Measurements from ENCODE around the gene BOLA3.

Gene BOLA3

GRCh38 chr2:74178211-74179062 is 30.7 kb upstream of the BOLA3 start, which contains the start of gene MOB1A (continued):
- TF ChIP-seq PRDM10 (tag by site-specific recombination; IDR thresholded peaks at IDR 0.05) (peak; percentile 66), ZNF501 (tag by site-specific recombination; IDR thresholded peaks at IDR 0.05) (peak; percentile 39; the same call in 1 of the 2 replicates), ZFP41 (tag by site-specific recombination; IDR thresholded peaks at IDR 0.05; ENCODE audit: borderline replicate concordance) (no peak), SCRT2 (tag by site-specific recombination; IDR thresholded peaks at IDR 0.05) (peak; percentile 52), ZNF239 (tag by site-specific recombination; IDR thresholded peaks at IDR 0.05) (no peak)

GRCh38 chr2:74177696-74178095 is 30.0 kb upstream of the BOLA3 start:
- Histone ChIP-seq H3K4me3 (ENCODE audit: low read depth, low read length) (peak overlapping the region; percentile 86), H3K36me3 (ENCODE audit: control insufficient read depth in 2 of 2, insufficient read depth in 1 of 2, low read length in 2 of 2) (peaks cover 4 to 13% of the 10 kb centered on the region in 2 experiments; a peak in 2 of 3 replicates), H3K27ac (ENCODE audit: extremely low read depth, low read depth, low read length) (peak overlapping the region; percentile 88), H3K9me3 (ENCODE audit: control insufficient read depth, insufficient read depth, low read depth, low read length) (no peaks in the 10 kb centered on the region), H3K4me1 (ENCODE audit: control insufficient read depth, insufficient read depth, low read length) (no peaks in the 10 kb centered on the region)
- POLR2A ChIA-PET, result interaction anchor here (0.5 to 2.6 kb wide), 13 partner anchors 8 to 476 kb away, joined by 3 to 52 read pairs (median 7); partner anchors contain the start of genes MTHFD2, RTKN, SEMA4F and STAMBP
- TF ChIP-seq SCRT1 (tag by site-specific recombination; IDR thresholded peaks at IDR 0.05; ENCODE audit: borderline replicate concordance) (no peak), HOXA7 (CRISPR knock-in tag; IDR thresholded peaks at IDR 0.05; ENCODE audit: borderline replicate concordance) (no peak), HOXC10 (CRISPR knock-in tag; IDR thresholded peaks at IDR 0.05) (no peak), ZNF596 (tag by site-specific recombination; IDR thresholded peaks at IDR 0.05) (no peak)
- TF ChIP-seq, protein P1, sequence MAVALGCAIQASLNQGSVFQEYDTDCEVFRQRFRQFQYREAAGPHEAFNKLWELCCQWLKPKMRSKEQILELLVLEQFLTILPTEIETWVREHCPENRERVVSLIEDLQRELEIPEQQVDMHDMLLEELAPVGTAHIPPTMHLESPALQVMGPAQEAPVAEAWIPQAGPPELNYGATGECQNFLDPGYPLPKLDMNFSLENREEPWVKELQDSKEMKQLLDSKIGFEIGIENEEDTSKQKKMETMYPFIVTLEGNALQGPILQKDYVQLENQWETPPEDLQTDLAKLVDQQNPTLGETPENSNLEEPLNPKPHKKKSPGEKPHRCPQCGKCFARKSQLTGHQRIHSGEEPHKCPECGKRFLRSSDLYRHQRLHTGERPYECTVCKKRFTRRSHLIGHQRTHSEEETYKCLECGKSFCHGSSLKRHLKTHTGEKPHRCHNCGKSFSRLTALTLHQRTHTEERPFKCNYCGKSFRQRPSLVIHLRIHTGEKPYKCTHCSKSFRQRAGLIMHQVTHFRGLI (tag by site-specific recombination; IDR thresholded peaks at IDR 0.05), result peak; percentile 71; the same call in 1 of the 2 replicates
- CTCF ChIA-PET, result interaction anchor here (0.9 to 2.2 kb wide), 2 partner anchors 11 to 21 kb away, joined by 3 to 9 read pairs; partner anchors contain the start of gene MTHFD2

- CTCF ChIA-PET, result interaction anchor here (0.9 kb wide), 1 partner anchor 25 kb away, joined by 4 read pairs; no protein-coding TSS in a partner anchor
- Histone ChIP-seq H3K36me3 (ENCODE audit: control insufficient read depth in 2 of 2, insufficient read depth in 1 of 2, low read length in 2 of 2) (peaks cover 28 to 37% of the 10 kb centered on the region in 2 experiments), H3K9me3 (ENCODE audit: control insufficient read depth, insufficient read depth, low read depth, low read length) (no peaks in the 10 kb centered on the region)
- TF ChIP-seq GFI1B (tag by site-specific recombination; IDR thresholded peaks at IDR 0.05) (no peak), ZNF610 (tag by site-specific recombination; IDR thresholded peaks at IDR 0.05; ENCODE audit: borderline replicate concordance) (peak; percentile 99), EGR2 (tag by site-specific recombination; IDR thresholded peaks at IDR 0.05; ENCODE audit: low read depth) (no peak), ZNF2 (tag by site-specific recombination; IDR thresholded peaks at IDR 0.05) (no peak), ZNF350 (tag by site-specific recombination; IDR thresholded peaks at IDR 0.05) (no peak), ZBTB17 (tag by site-specific recombination; IDR thresholded peaks at IDR 0.05) (no peak), WT1 (tag by site-specific recombination; IDR thresholded peaks at IDR 0.05) (no peak), RBAK (tag by site-specific recombination; IDR thresholded peaks at IDR 0.05) (no peak), ZFP69B (tag by site-specific recombination; IDR thresholded peaks at IDR 0.05) (no peak), PBX3 (CRISPR knock-in tag; IDR thresholded peaks at IDR 0.05) (no peak), ZBTB20 (tag by site-specific recombination; IDR thresholded peaks at IDR 0.05) (no peak), GLI2 (tag by site-specific recombination; IDR thresholded peaks at IDR 0.05; ENCODE audit: borderline replicate concordance, low read depth) (no peak), IKZF3 (tag by site-specific recombination; IDR thresholded peaks at IDR 0.05) (no peak), ZNF529 (tag by site-specific recombination; IDR thresholded peaks at IDR 0.05; ENCODE audit: insufficient replicate concordance) (no peak)
- TF ChIP-seq, protein P2, sequence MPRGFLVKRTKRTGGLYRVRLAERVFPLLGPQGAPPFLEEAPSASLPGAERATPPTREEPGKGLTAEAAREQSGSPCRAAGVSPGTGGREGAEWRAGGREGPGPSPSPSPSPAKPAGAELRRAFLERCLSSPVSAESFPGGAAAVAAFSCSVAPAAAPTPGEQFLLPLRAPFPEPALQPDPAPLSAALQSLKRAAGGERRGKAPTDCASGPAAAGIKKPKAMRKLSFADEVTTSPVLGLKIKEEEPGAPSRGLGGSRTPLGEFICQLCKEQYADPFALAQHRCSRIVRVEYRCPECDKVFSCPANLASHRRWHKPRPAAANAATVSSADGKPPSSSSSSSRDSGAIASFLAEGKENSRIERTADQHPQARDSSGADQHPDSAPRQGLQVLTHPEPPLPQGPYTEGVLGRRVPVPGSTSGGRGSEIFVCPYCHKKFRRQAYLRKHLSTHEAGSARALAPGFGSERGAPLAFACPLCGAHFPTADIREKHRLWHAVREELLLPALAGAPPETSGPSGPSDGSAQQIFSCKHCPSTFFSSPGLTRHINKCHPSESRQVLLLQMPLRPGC (tag by site-specific recombination; IDR thresholded peaks at IDR 0.05), result no peak
These were observed 27.2 kb upstream of the BOLA3 start for GRCh38 chr2:74174909-74175308.

More at GRCh38 chr2:74174909-74175308, 27.2 kb upstream of the BOLA3 start:
- no peak overlapping the region for H3K4me3 ChIP-seq (ENCODE audit: low read depth, low read length)
- no peak overlapping the region for H3K27ac ChIP-seq (ENCODE audit: extremely low read depth, low read depth, low read length)
- POLR2A ChIA-PET, result interaction anchor here (0.8 kb wide), 1 partner anchor 24 kb away, joined by 3 read pairs; no protein-coding TSS in a partner anchor
- H3K4me1 ChIP-seq (ENCODE audit: control insufficient read depth, insufficient read depth, low read length), result no peaks in the 10 kb centered on the region
